Psoas muscle (tissue), 8 donors: Measurements from ENCODE around the gene TAF5L. TPM values are rescaled to one million over a fixed set of nuclear protein-coding genes. Genes with fewer than 3 reads are reported as not detected.

ENCODE experiments used
- ATAC-seq, 4 donors: fragments of 200-7000 bp; cut with Tn5 transposase; one replicate each; pipeline ENCODE4 v1.9.1; 2020; ENCODE audit warnings: moderate library complexity in 3 of 4, mild to moderate bottlenecking in 2 of 4
- DNase-seq, 2 donors: peaks; one replicate each; pipeline ENCODE4 v3.0.0-alpha.2; 2020
- H3K27ac ChIP-seq: fragments of 200-600 bp; one replicate; pipeline ENCODE4 v1.8.0; 2022
- H3K27me3 ChIP-seq, 3 donors: fragments of 200-600 bp in 1 of 3; one replicate each; pipeline versions ENCODE4 v1.6.1 to v1.8.0; 2013 to 2022; ENCODE audit warnings: low read length in 2 of 3, mild to moderate bottlenecking in 2 of 3, moderate library complexity in 1 of 3; ENCODE audit not compliant: insufficient read depth in 3 of 3
- H3K36me3 ChIP-seq, 2 donors: fragments of 200-600 bp in 1 of 2; one replicate each; pipeline versions ENCODE4 v1.6.1 to v1.8.0; 2013 to 2022; ENCODE audit warnings: low read depth in 1 of 2, mild to moderate bottlenecking in 1 of 2, moderate library complexity in 1 of 2; ENCODE audit not compliant: insufficient read depth in 1 of 2
- H3K4me1 ChIP-seq: fragments of 200-600 bp; one replicate; pipeline ENCODE4 v1.8.0; 2022
- H3K4me3 ChIP-seq: fragments of 200-600 bp; one replicate; pipeline ENCODE4 v1.8.0; 2022; ENCODE audit warnings: mild to moderate bottlenecking
- H3K9me3 ChIP-seq: fragments of 200-600 bp; one replicate; pipeline ENCODE4 v1.8.0; 2022
- WGBS, 3 donors: extraction: QIAGEN DNeasy Blood & Tissue Kit; methylation state at CpG; one replicate each; pipeline versions ENCODE4 v1.1.6 to v1.1.7; 2013; 5-methylcytosine and 5-hydroxymethylcytosine counted together
- intact Hi-C, 2 donors: fragments of 100-400 bp; cut with DNase I; formaldehyde crosslinking; loops; one replicate each; pipeline versions ENCODE4 v1.11.0 to v1.14.2; 2022
- polyA plus RNA-seq, 3 donors: library from polyadenylated mRNA; stranded (reverse); fragments of 200-250 nt; gene quantifications; one replicate each; pipeline ENCODE4 v1.2.3, GENCODE V29; 2013
- total RNA-seq, 4 donors: library from RNA; stranded (reverse); fragmentation: NEBNext Ultra II Directional in 2 of 4; extraction: Animal tissue kit (Norgen Biotek cat#: 25700) in 2 of 4; gene quantifications; one replicate each; pipeline versions ENCODE4 v1.2.1 to v1.2.4, GENCODE V29; 2021 to 2023
- TF ChIP-seq, protein P1 (sequence below): fragments of 200-600 bp; IDR thresholded peaks from one replicate; pipeline ENCODE4 v1.8.0; 2022; ENCODE audit warnings: antibody characterized with exemption
- donor health status: healthy with polysubstance abuse.
- donor health status: DM: no; HTN: no; CAD: no; lungs with moderate emphysema.
- donor health status: Bipolar disorder and iron deficiency.
- donor health status: healthy.
- donor health status: DM: yes; HTN: yes; CAD: no.
- donor health status: DM: no; HTN: no; CAD: no.
- donor health status: DM: no; HTN: no; CAD: no.
- donor health status: DM: yes; HTN: yes; CAD: no.

Gene TAF5L
- total and polyA plus RNA-seq, 7 donors: 8.5 to 49.0 (median 15.9) TPM

DNA sequence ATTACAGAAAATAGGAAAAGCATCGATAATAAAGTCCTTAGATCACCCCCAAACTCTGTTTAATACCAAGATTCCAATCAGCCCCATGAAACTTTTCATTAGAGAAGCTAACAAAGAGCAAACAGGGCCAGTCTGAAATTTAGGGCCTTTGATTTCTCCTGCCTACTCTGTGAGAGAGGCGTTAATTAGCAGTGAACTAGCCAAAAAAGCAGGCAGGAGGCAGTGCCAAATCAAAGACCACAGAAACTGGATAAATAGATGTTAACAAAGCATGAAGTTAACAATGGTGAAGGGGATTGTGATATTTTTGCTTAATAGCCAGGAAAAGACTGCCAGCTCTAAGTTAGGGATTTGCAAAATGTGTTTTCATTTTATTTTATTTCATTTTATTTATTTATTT lies 11.2 kb downstream of the TAF5L start:
- Histone ChIP-seq H3K9me3 (no peaks in the 10 kb centered on the region), H3K36me3 (peaks cover 13 to 48% of the 10 kb centered on the region in 2 donors), H3K4me3 (no peak overlapping the region), H3K27me3 (no peaks in the 10 kb centered on the region), H3K27ac (no peak overlapping the region), H3K4me1 (peaks cover 8% of the 10 kb centered on the region)
- WGBS, 3 donors: 91 to 96% (median 94%) methylated on average over 2 of the region's 2 CpGs
- TF ChIP-seq, protein P1, sequence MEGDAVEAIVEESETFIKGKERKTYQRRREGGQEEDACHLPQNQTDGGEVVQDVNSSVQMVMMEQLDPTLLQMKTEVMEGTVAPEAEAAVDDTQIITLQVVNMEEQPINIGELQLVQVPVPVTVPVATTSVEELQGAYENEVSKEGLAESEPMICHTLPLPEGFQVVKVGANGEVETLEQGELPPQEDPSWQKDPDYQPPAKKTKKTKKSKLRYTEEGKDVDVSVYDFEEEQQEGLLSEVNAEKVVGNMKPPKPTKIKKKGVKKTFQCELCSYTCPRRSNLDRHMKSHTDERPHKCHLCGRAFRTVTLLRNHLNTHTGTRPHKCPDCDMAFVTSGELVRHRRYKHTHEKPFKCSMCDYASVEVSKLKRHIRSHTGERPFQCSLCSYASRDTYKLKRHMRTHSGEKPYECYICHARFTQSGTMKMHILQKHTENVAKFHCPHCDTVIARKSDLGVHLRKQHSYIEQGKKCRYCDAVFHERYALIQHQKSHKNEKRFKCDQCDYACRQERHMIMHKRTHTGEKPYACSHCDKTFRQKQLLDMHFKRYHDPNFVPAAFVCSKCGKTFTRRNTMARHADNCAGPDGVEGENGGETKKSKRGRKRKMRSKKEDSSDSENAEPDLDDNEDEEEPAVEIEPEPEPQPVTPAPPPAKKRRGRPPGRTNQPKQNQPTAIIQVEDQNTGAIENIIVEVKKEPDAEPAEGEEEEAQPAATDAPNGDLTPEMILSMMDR: no peak
- ATAC-seq (no peak), DNase-seq (no peak)
- intact Hi-C loops: loop anchor here in 1 of 2 donors (5.0 kb wide), 1 partner anchor 327 kb away; no protein-coding TSS in a partner anchor

DNA sequence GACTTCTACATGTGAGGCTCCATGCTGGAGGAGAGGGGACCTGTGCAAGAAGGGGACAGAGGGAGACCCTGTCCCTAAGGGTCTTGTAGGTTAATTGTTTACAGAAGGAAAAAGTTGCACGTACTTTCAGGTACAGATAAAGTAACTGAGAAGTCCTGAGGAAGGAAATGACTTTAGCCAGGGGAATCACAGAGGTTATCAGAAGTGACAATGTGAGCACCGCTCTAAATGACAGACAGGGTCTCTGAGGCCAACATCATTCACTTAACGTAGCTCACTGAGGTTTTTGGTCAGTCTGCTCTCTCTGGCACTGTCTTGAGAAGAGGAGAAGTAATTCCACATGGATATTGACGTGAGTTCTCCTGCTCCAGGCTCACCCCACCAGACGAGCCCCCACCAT lies 12.0 kb downstream of the TAF5L start:
- Histone ChIP-seq H3K4me3 (no peak overlapping the region), H3K4me1 (peaks cover 7% of the 10 kb centered on the region), H3K27ac (no peak overlapping the region), H3K36me3 (peaks cover 15 to 55% of the 10 kb centered on the region in 2 donors), H3K27me3 (no peaks in the 10 kb centered on the region), H3K9me3 (no peaks in the 10 kb centered on the region)
- ATAC-seq (no peak), DNase-seq (no peak)
- TF ChIP-seq, protein P1: no peak
- intact Hi-C loops: no loop called here
- WGBS, 3 donors: 75 to 87% (median 84%) methylated on average over 5 of the region's 5 CpGs

- intact Hi-C loops: no loop called here
- Histone ChIP-seq H3K4me3 (no peak overlapping the region), H3K27ac (no peak overlapping the region), H3K36me3 (peaks cover 17 to 98% of the 10 kb centered on the region in 2 donors), H3K9me3 (no peaks in the 10 kb centered on the region), H3K27me3 (no peaks in the 10 kb centered on the region), H3K4me1 (no peaks in the 10 kb centered on the region)
- DNase-seq (no peak), ATAC-seq (no peak)
- 93 to 98% (median 95%) methylated on average over 2 of the region's 2 CpGs for WGBS, 3 donors
- TF ChIP-seq, protein P1: no peak
These were observed 17.3 kb downstream of the TAF5L start for GRCh38 chr1:229608590-229608989.

GRCh38 chr1:229607370-229607769 lies 18.6 kb downstream of the TAF5L start:
- no peak overlapping the region for H3K27ac ChIP-seq
- peaks cover 13 to 98% of the 10 kb centered on the region in 2 donors for H3K36me3 ChIP-seq
- H3K9me3 ChIP-seq: no peaks in the 10 kb centered on the region
- H3K4me1 ChIP-seq: no peaks in the 10 kb centered on the region
- H3K4me3 ChIP-seq: no peak overlapping the region
- intact Hi-C loops: no loop called here
- DNase-seq (no peak), ATAC-seq (no peak)
- WGBS, 3 donors: 80 to 91% (median 88%) methylated on average over 2 of the region's 2 CpGs
- TF ChIP-seq, protein P1: no peak
- no peaks in the 10 kb centered on the region for H3K27me3 ChIP-seq

- ATAC-seq: no peak
- H3K4me1 ChIP-seq: peaks cover 5% of the 10 kb centered on the region
- DNase-seq: no peak
- H3K4me3 ChIP-seq: no peak overlapping the region
- H3K9me3 ChIP-seq: no peaks in the 10 kb centered on the region
- H3K27me3 ChIP-seq: no peaks in the 10 kb centered on the region
- H3K27ac ChIP-seq: no peak overlapping the region
- TF ChIP-seq, protein P1: no peak
- peaks cover 5 to 88% of the 10 kb centered on the region in 2 donors for H3K36me3 ChIP-seq
- intact Hi-C loops: no loop called here
- 87 to 90% (median 87%) methylated on average over 7 of the region's 7 CpGs for WGBS, 3 donors
These were observed 22.4 kb downstream of the TAF5L start for GRCh38 chr1:229603371-229604005.
